GM12878 (cell line): Measurements from ENCODE around the gene FLOT1. TPM values are rescaled to one million over a fixed set of nuclear protein-coding genes. Genes with fewer than 3 reads are reported as not detected.
A peak's percentile ranks its signal among the peaks of the same experiment; 100 is the strongest.

Source experiments
- BHLHE40 ChIP-seq, 2 experiments: fragments of 450-650 bp in 1 of 2; IDR thresholded peaks; 2 replicates each; pipeline ENCODE4 v1.6.1; 2011 to 2017; ENCODE audit warnings: low read depth in 2 of 2, borderline replicate concordance in 1 of 2, improper control_type of control experiment in 1 of 2, low read length in 1 of 2, mild to moderate bottlenecking in 1 of 2
- CBFB ChIP-seq: IDR thresholded peaks from 2 replicates; pipeline ENCODE4 v1.6.1; 2016; ENCODE audit warnings: antibody characterized with exemption, low read depth
- DPF2 ChIP-seq: fragments of 450-650 bp; IDR thresholded peaks from 2 replicates; pipeline ENCODE4 v1.6.1; 2017; ENCODE audit warnings: mild to moderate bottlenecking
- EGR1 ChIP-seq, 2 experiments: IDR thresholded peaks; 1 replicate in 1 of 2; 2 replicates in 1 of 2; pipeline ENCODE4 v1.6.1; 2011 to 2012; ENCODE audit warnings: low read depth in 2 of 2, low read length in 2 of 2, borderline replicate concordance in 1 of 2, mild to moderate bottlenecking in 1 of 2, moderate library complexity in 1 of 2
- EP300 ChIP-seq, 2 experiments: fragments of 150-350 bp in 1 of 2; IDR thresholded peaks; 2 replicates each; pipeline ENCODE4 v1.6.1; 2011 to 2012; ENCODE audit warnings: low read depth in 2 of 2, low read length in 2 of 2, borderline replicate concordance in 1 of 2, improper control_type of control experiment in 1 of 2, inconsistent platforms in 1 of 2; ENCODE audit not compliant: control insufficient read depth in 1 of 2
- GATAD2B ChIP-seq: fragments of 450-650 bp; conservative IDR thresholded peaks from 2 replicates; pipeline ENCODE4 v1.6.1; 2017; ENCODE audit warnings: low read depth, mild to moderate bottlenecking, moderate library complexity
- IKZF2 ChIP-seq, 2 experiments: fragments of 450-650 bp; IDR thresholded peaks; 2 replicates each; pipeline ENCODE4 v1.6.1; 2017; ENCODE audit warnings: mild to moderate bottlenecking in 2 of 2, moderate library complexity in 2 of 2
- MEF2A ChIP-seq: IDR thresholded peaks from 2 replicates; pipeline ENCODE4 v1.6.1; 2011; ENCODE audit warnings: low read depth, mild to moderate bottlenecking, low read length, moderate library complexity; ENCODE audit not compliant: insufficient read depth
- MTA2 ChIP-seq: fragments of 450-650 bp; IDR thresholded peaks from 2 replicates; pipeline ENCODE4 v1.6.1; 2016; ENCODE audit warnings: low read depth, mild to moderate bottlenecking, moderate library complexity
- MXI1 ChIP-seq: fragments of 150-350 bp; IDR thresholded peaks from 2 replicates; pipeline ENCODE4 v1.6.1; 2011; ENCODE audit warnings: low read depth, mild to moderate bottlenecking, inconsistent platforms, low read length, improper control_type of control experiment
- NR2C1 ChIP-seq: fragments of 450-650 bp; IDR thresholded peaks from 2 replicates; pipeline ENCODE4 v1.6.1; 2017; ENCODE audit warnings: antibody characterized with exemption, mild to moderate bottlenecking, moderate library complexity
- NR2C2 ChIP-seq: IDR thresholded peaks from 2 replicates; pipeline ENCODE4 v1.6.1; 2011; ENCODE audit warnings: borderline replicate concordance, low read depth; ENCODE audit not compliant: control insufficient read depth, insufficient read length
- NR2F1 ChIP-seq: fragments of 450-650 bp; conservative IDR thresholded peaks from 2 replicates; pipeline ENCODE4 v1.6.1; 2017; ENCODE audit warnings: mild to moderate bottlenecking
- RFX5 ChIP-seq: IDR thresholded peaks from 2 replicates; pipeline ENCODE4 v1.6.1; 2011; ENCODE audit warnings: low read depth, low read length, improper control_type of control experiment
- SMAD5 ChIP-seq: IDR thresholded peaks from 2 replicates; pipeline ENCODE4 v1.6.1; 2016; ENCODE audit warnings: antibody characterized with exemption, low read depth
- SMARCA5 ChIP-seq: fragments of 450-650 bp; IDR thresholded peaks from 2 replicates; pipeline ENCODE4 v1.6.1; 2017; ENCODE audit warnings: mild to moderate bottlenecking
- TAF1 ChIP-seq: IDR thresholded peaks from 2 replicates; pipeline ENCODE4 v1.6.1; 2011; ENCODE audit warnings: mild to moderate bottlenecking, low read depth, low read length, borderline replicate concordance
- TBL1XR1 ChIP-seq: IDR thresholded peaks from 2 replicates; pipeline ENCODE4 v1.6.1; 2012; ENCODE audit warnings: low read depth, low read length, improper control_type of control experiment
- TCF3 ChIP-seq: IDR thresholded peaks from 2 replicates; pipeline ENCODE4 v1.6.1; 2012; ENCODE audit warnings: low read depth, mild to moderate bottlenecking, low read length, borderline replicate concordance; ENCODE audit not compliant: insufficient read depth
- WRNIP1 ChIP-seq: IDR thresholded peaks from 2 replicates; pipeline ENCODE4 v1.6.1; 2011; ENCODE audit warnings: low read depth, low read length, improper control_type of control experiment, borderline replicate concordance
- ZNF207 ChIP-seq: fragments of 450-650 bp; IDR thresholded peaks from 2 replicates; pipeline ENCODE4 v1.6.1; 2014; ENCODE audit warnings: antibody characterized with exemption, mild to moderate bottlenecking, borderline replicate concordance
- polyA plus RNA-seq, 11 experiments: library from polyadenylated mRNA; depleted of rRNA in 4 of 11; unstranded in 6 of 11; stranded (reverse) in 5 of 11; fragments of >200 nt; fragmentation: Nextera tagmentation in 4 of 11; fragmentation: Illumina TruSeq in 1 of 11; extraction: Ambion mirVana in 4 of 11; extraction: Trizol in 1 of 11; gene quantifications; 1 replicate in 1 of 11; 2 replicates in 10 of 11; pipeline versions ENCODE4 v1.2.1 to v1.2.3, GENCODE V29; 2011 to 2016; ENCODE audit warnings: inconsistent platforms in 2 of 11, missing spikeins in 2 of 11, low read depth in 1 of 11
- total RNA-seq, 4 experiments: library from RNA; depleted of rRNA in 3 of 4; stranded (reverse); fragments of >200 nt in 3 of 4; fragmentation: Illumina TruSeq in 1 of 4; extraction: Trizol in 1 of 4; gene quantifications; 2 replicates each; pipeline versions ENCODE4 v1.2.1 to v1.2.3, GENCODE V29; 2013 to 2021
- TF ChIP-seq, protein P1 (sequence below): fragments of 450-650 bp; IDR thresholded peaks from 2 replicates; pipeline ENCODE4 v1.6.1; 2016; ENCODE audit warnings: mild to moderate bottlenecking
- TF ChIP-seq, protein P2 (sequence below): IDR thresholded peaks from 2 replicates; pipeline ENCODE4 v1.6.1; 2011; ENCODE audit warnings: mild to moderate bottlenecking, low read depth, low read length, moderate library complexity; ENCODE audit not compliant: insufficient replicate concordance
- TF ChIP-seq, protein P3 (sequence below): IDR thresholded peaks from 2 replicates; pipeline ENCODE4 v1.6.1; 2012; ENCODE audit warnings: low read depth, low read length, improper control_type of control experiment
- TF ChIP-seq, protein P4 (sequence below): IDR thresholded peaks from 2 replicates; pipeline ENCODE4 v1.6.1; 2012; ENCODE audit warnings: low read depth, low read length, improper control_type of control experiment

Gene FLOT1
- total and polyA plus RNA-seq, 10 of the 15 experiments (the other 5 are each of a cell fraction or from before 2014, with no cell fraction given), result 12.3 to 153 (median 112) TPM

DNA sequence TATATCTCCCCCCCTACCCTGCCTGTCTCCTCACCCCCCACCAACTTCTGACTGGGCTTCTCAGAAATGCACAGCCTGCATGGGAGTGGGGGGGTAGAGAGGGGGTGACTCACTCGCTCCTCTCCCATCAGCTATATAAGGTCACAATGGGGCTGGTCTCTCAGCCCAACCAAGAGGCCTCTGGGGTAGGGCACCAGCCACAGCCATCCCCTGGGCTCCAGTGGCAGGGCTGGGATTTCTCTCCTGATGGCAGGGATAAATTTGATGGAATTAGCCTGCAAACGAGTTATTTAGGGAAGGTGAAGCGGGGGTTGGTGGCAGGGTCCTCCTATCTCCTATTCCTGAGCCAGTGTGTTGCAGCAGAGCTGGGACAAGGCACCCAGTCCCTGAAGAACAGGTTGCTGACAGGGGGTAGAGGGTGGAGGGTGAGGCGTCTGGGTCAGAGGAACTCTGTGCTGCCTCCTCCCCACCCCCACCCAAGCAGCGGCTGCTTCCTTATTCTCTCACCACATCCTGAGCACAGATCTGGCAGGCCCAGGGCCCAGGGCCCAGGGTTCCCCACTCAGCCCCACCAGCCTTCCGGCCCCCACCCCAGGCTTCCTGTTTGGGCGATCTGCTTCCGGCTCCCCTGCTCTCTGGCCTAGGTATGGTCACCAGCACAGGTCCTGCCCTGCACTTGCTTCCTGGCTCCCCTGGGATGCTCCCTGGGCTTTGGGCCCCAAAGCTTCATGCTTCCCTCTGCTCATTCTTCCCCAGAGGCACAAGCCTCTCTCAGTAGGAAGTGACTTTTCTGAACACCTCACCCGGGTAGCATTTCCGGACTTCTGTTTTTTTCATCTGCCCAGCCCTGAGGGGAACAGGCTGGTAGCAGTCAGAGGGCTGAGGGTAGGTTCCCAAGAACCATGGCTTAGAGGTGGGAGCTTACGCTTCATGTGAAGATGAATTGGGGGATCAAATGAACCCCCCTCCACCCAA is 60.1 kb downstream of the FLOT1 start (continued):
- TF ChIP-seq, protein P1, sequence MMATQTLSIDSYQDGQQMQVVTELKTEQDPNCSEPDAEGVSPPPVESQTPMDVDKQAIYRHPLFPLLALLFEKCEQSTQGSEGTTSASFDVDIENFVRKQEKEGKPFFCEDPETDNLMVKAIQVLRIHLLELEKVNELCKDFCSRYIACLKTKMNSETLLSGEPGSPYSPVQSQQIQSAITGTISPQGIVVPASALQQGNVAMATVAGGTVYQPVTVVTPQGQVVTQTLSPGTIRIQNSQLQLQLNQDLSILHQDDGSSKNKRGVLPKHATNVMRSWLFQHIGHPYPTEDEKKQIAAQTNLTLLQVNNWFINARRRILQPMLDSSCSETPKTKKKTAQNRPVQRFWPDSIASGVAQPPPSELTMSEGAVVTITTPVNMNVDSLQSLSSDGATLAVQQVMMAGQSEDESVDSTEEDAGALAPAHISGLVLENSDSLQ, result 0 out of 2 replicates have a peak, but pooled peaks have one; percentile 24
- peak; percentile 58 for TF ChIP-seq NR2F1
- TF ChIP-seq RFX5, result 0 out of 2 replicates have a peak, but pooled peaks have one; percentile 14
- peak; percentile 61 for TF ChIP-seq NR2C1
- TF ChIP-seq MTA2, result peak; percentile 30; the same call in 1 of the 2 replicates
- peak; percentile 38 for TF ChIP-seq SMAD5
- peak; percentile 3 to 57; a peak in 2 of 4 replicates for TF ChIP-seq EP300 (IDR thresholded peaks at IDR 0.05; ENCODE audit: borderline replicate concordance in 1 of 2, control insufficient read depth in 1 of 2, low read depth in 2 of 2, low read length in 2 of 2)
- no peak for TF ChIP-seq WRNIP1
- peak; percentile 77; the same call in 1 of the 2 replicates for TF ChIP-seq GATAD2B
- TF ChIP-seq ZNF207, result 0 out of 2 replicates have a peak, but pooled peaks have one; percentile 40
- peak; percentile 62 for TF ChIP-seq DPF2
- peak; percentile 82; the same call in 1 of the 2 replicates for TF ChIP-seq SMARCA5
- TF ChIP-seq TAF1, result peak; percentile 60
- TF ChIP-seq BHLHE40 (IDR thresholded peaks at IDR 0.05; ENCODE audit: borderline replicate concordance in 1 of 2, low read depth in 2 of 2, low read length in 1 of 2), result peak in 1 of 2 experiments; percentile 50; a peak in 1 of 4 replicates
- TF ChIP-seq TCF3, result peak; percentile 64; the same call in 1 of the 2 replicates
- TF ChIP-seq MXI1, result peak; percentile 59
- TF ChIP-seq NR2C2, result no peak
- TF ChIP-seq CBFB, result peak; percentile 14; the same call in 1 of the 2 replicates
- TF ChIP-seq, protein P2, sequence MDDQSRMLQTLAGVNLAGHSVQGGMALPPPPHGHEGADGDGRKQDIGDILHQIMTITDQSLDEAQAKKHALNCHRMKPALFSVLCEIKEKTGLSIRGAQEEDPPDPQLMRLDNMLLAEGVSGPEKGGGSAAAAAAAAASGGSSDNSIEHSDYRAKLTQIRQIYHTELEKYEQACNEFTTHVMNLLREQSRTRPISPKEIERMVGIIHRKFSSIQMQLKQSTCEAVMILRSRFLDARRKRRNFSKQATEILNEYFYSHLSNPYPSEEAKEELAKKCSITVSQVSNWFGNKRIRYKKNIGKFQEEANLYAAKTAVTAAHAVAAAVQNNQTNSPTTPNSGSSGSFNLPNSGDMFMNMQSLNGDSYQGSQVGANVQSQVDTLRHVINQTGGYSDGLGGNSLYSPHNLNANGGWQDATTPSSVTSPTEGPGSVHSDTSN, result no peak
- TF ChIP-seq, protein P3, sequence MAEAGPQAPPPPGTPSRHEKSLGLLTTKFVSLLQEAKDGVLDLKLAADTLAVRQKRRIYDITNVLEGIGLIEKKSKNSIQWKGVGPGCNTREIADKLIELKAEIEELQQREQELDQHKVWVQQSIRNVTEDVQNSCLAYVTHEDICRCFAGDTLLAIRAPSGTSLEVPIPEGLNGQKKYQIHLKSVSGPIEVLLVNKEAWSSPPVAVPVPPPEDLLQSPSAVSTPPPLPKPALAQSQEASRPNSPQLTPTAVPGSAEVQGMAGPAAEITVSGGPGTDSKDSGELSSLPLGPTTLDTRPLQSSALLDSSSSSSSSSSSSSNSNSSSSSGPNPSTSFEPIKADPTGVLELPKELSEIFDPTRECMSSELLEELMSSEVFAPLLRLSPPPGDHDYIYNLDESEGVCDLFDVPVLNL, result 0 out of 2 replicates have a peak, but pooled peaks have one; percentile 12
- TF ChIP-seq, protein P4, sequence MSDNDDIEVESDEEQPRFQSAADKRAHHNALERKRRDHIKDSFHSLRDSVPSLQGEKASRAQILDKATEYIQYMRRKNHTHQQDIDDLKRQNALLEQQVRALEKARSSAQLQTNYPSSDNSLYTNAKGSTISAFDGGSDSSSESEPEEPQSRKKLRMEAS, result peak; percentile 35; the same call in 1 of the 2 replicates
- 0 out of 2 replicates have a peak, but pooled peaks have one; percentile 16 for TF ChIP-seq MEF2A
- TF ChIP-seq EGR1 (IDR thresholded peaks at IDR 0.05; ENCODE audit: borderline replicate concordance in 1 of 2, low read depth in 2 of 2, low read length in 2 of 2), result peak in 1 of 2 experiments; percentile 92; a peak in 2 of 3 replicates
- TF ChIP-seq IKZF2 (IDR thresholded peaks at IDR 0.05), result peak; percentile 65 to 74
- peak; percentile 49; the same call in 1 of the 2 replicates for TF ChIP-seq TBL1XR1
